Measurements from ENCODE around the gene NCOR2. TPM values are rescaled to one million over a fixed set of nuclear protein-coding genes. Genes with fewer than 3 reads are reported as not detected.

NCOR2 gene
- total RNA-seq, 1 donor from 2014 or later = 336 TPM

DNA sequence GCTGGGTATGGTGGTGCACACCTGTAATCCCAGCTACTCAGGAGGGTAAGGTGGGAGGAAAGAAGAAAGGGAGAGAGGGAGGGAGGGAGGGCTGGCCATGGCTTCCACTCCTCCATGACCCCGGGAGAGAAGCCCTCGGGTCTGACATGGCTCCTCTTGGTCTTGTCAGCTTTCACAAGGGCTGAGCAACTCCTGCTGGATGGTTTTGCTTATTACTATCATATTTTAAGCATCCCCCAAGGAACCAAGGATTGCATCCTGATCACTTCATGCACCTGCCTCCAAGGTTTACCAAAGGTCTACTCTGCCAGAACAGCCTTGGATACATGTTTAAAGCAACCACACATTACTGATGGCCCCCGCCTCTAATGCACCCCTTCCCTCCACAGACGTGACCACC is 28.0 kb upstream of the NCOR2 start:
- Mint-ChIP-seq H3K4me1 (peaks cover 2% of the 10 kb centered on the region), H3K27ac (no peak overlapping the region), H3K36me3 (peaks cover 4% of the 10 kb centered on the region), H3K4me3 (no peak overlapping the region), H3K9me3 (peaks cover 15% of the 10 kb centered on the region), H3K27me3 (ENCODE audit: low read depth) (no peaks in the 10 kb centered on the region)
- TF ChIP-seq, protein P1, sequence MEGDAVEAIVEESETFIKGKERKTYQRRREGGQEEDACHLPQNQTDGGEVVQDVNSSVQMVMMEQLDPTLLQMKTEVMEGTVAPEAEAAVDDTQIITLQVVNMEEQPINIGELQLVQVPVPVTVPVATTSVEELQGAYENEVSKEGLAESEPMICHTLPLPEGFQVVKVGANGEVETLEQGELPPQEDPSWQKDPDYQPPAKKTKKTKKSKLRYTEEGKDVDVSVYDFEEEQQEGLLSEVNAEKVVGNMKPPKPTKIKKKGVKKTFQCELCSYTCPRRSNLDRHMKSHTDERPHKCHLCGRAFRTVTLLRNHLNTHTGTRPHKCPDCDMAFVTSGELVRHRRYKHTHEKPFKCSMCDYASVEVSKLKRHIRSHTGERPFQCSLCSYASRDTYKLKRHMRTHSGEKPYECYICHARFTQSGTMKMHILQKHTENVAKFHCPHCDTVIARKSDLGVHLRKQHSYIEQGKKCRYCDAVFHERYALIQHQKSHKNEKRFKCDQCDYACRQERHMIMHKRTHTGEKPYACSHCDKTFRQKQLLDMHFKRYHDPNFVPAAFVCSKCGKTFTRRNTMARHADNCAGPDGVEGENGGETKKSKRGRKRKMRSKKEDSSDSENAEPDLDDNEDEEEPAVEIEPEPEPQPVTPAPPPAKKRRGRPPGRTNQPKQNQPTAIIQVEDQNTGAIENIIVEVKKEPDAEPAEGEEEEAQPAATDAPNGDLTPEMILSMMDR (IDR thresholded peaks at IDR 0.05; ENCODE audit: unreplicated experiment) = no peak
- no peak for DNase-seq (ENCODE audit: low spot score in 2 of 2, unreplicated experiment in 2 of 2)

DNA sequence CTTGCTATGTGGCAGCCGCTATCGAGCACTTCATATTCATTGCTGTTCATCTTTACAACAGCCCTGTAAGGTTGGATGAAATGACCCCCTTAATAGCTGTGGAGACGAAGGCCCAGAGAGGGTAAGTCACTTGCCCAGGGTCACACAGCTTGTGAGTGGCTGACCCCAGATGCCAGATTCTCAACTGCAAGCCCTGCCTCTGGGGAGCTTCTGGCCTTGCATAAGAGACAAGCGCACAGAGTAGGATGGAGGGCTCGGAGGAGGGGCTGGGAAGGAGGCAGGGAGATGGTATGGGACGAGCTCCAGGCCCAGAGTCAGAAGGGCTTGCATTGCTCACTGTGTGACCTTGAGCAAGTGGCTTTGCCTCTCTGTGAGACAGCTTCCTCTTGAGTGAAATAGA is 27.4 kb upstream of the NCOR2 start:
- no peak for DNase-seq (ENCODE audit: low spot score in 2 of 2, unreplicated experiment in 2 of 2)
- Mint-ChIP-seq H3K36me3 (peaks cover 4% of the 10 kb centered on the region), H3K4me1 (peaks cover 2% of the 10 kb centered on the region), H3K27ac (no peak overlapping the region), H3K9me3 (peaks cover 15% of the 10 kb centered on the region), H3K4me3 (no peak overlapping the region), H3K27me3 (ENCODE audit: low read depth) (no peaks in the 10 kb centered on the region)
- TF ChIP-seq, protein P1 (IDR thresholded peaks at IDR 0.05; ENCODE audit: unreplicated experiment) = no peak

DNA sequence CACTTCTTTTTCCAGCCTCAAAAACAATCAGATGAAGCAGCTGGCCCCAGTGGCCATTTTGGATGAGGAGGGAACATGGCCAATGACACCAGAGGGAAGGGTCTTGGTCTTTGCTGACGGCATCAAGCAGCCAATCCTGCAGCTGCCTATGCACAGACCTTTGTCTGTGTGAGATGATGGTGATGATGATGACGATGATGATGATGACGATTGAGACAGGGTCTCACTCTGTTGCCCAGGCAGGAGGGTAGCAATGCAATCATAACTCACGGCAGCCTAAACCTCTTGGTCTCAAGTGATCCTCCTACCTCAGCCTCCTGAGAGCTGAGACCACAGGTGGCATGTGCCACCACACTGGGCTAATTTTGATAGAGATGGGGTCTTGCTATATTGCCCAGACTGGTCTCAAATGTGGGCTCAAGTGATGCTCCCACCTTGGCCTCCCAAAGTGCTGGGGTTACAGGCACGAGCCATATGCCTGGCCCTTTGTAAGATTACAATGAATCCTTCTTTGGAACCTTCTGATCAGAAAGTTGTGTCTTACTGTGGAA is 26.5 kb upstream of the NCOR2 start:
- H3K27me3 Mint-ChIP-seq (ENCODE audit: low read depth) = no peaks in the 10 kb centered on the region

DNA sequence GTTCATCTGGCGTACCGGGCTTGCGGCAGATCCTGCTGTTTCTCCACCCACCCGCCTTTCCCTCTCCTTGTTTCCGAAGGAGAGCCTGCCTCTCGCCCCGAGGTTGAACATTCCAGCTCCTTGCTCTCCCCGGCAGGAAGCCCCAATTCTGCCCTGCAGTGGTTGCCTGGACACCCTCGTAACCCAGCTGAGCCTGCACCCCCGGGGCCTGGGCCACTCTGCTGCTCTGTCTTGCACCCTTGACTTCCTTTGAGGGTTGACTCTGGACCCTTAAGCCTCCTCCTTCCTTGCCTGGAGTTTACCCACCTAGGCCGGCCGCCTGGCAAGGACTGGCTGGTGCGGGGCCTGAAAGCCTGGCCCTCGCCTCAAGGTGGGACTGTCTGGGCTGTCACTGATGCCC is 25.8 kb upstream of the NCOR2 start:
- H3K27ac Mint-ChIP-seq = no peak overlapping the region
- no peak for DNase-seq (ENCODE audit: low spot score in 2 of 2, unreplicated experiment in 2 of 2)
- peaks cover 4% of the 10 kb centered on the region for H3K36me3 Mint-ChIP-seq
- no peaks in the 10 kb centered on the region for H3K27me3 Mint-ChIP-seq (ENCODE audit: low read depth)
- peaks cover 7% of the 10 kb centered on the region for H3K4me1 Mint-ChIP-seq
- H3K4me3 Mint-ChIP-seq = no peak overlapping the region
- H3K9me3 Mint-ChIP-seq = peaks cover 7% of the 10 kb centered on the region
- TF ChIP-seq, protein P1 (IDR thresholded peaks at IDR 0.05; ENCODE audit: unreplicated experiment) = no peak

More for the DNA sequence above, 26.5 kb upstream of the NCOR2 start:
- TF ChIP-seq, protein P1 (IDR thresholded peaks at IDR 0.05; ENCODE audit: unreplicated experiment) = no peak
- Mint-ChIP-seq H3K4me3 (no peak overlapping the region), H3K27ac (no peak overlapping the region), H3K9me3 (peaks cover 11% of the 10 kb centered on the region), H3K36me3 (peaks cover 4% of the 10 kb centered on the region), H3K4me1 (peaks cover 3% of the 10 kb centered on the region)
- no peak for DNase-seq (ENCODE audit: low spot score in 2 of 2, unreplicated experiment in 2 of 2)

DNA sequence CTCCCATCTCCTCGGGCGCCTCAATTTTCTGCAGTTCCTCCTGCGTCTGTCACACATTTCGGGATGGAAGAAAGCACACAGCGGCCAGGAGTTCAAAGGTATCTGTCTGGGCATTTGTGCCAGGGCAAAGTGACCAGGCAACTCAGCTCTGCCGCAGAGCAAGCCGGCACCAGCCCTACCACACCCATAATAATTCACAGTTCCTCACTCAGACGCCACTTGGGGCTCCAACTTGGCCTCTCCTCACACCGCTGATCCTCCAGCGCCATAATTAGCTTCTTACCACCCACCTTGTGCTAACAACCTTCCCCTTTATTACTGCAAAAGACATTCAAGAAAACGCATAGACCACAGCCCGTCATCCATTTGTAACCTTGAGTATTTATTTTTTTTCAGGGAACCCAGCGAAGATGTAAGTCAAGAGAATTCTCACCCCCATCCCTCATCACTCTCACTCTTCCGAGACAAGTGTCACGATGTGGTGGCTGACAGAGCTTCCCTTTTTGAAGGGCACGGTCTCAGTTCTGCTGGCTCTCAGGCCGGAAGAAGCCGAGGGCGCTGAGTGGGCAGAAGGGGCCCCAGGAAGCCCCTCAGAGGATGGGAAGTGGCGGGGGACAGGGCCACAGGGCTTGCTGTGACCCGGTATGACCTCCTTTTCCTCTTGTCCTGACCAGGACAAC is 25.2 kb upstream of the NCOR2 start:
- Mint-ChIP-seq H3K9me3 (peaks cover 7% of the 10 kb centered on the region), H3K36me3 (peaks cover 4% of the 10 kb centered on the region), H3K4me1 (peaks cover 7% of the 10 kb centered on the region), H3K27me3 (ENCODE audit: low read depth) (no peaks in the 10 kb centered on the region), H3K4me3 (no peak overlapping the region), H3K27ac (no peak overlapping the region)
- TF ChIP-seq, protein P1 (IDR thresholded peaks at IDR 0.05; ENCODE audit: unreplicated experiment) = no peak
- DNase-seq (ENCODE audit: low spot score in 2 of 2, unreplicated experiment in 2 of 2) = no peak
